Spleen (tissue), 7 donors: ENCODE results near the gene MX1.

Source experiments
- POLR2AphosphoS5 ChIP-seq, 3 donors: sonication (generic); formaldehyde crosslinking; IDR thresholded peaks; one replicate each; pipeline ENCODE4 v1.5.1; 2017; ENCODE audit warnings: antibody characterized with exemption in 3 of 3
- TF ChIP-seq, protein P1 (sequence below), 11 experiments: fragments of 200-600 bp in 7 of 11; fragments of 450-650 bp in 4 of 11; sonication (generic) in 4 of 11; IDR thresholded peaks in 8 of 11; conservative IDR thresholded peaks in 3 of 11; 1 replicate in 7 of 11; 2 replicates in 4 of 11; pipeline versions ENCODE4 v1.4.0 to v1.8.0; 2016 to 2021; ENCODE audit warnings: antibody characterized with exemption in 11 of 11, inconsistent platforms in 4 of 11, mild to moderate bottlenecking in 1 of 11
- donor health status: DM: no; HTN: no; CAD: no; lungs with moderate emphysema.
- donor health status: DM: no; HTN: no; CAD: no.
- donor health status: DM: no; HTN: no; CAD: no.

GRCh38 chr21:41402231-41402630, 23.8 kb upstream of the MX1 start:
- no peak for TF ChIP-seq POLR2AphosphoS5 (IDR thresholded peaks at IDR 0.05)
- TF ChIP-seq, protein P1, sequence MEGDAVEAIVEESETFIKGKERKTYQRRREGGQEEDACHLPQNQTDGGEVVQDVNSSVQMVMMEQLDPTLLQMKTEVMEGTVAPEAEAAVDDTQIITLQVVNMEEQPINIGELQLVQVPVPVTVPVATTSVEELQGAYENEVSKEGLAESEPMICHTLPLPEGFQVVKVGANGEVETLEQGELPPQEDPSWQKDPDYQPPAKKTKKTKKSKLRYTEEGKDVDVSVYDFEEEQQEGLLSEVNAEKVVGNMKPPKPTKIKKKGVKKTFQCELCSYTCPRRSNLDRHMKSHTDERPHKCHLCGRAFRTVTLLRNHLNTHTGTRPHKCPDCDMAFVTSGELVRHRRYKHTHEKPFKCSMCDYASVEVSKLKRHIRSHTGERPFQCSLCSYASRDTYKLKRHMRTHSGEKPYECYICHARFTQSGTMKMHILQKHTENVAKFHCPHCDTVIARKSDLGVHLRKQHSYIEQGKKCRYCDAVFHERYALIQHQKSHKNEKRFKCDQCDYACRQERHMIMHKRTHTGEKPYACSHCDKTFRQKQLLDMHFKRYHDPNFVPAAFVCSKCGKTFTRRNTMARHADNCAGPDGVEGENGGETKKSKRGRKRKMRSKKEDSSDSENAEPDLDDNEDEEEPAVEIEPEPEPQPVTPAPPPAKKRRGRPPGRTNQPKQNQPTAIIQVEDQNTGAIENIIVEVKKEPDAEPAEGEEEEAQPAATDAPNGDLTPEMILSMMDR (IDR thresholded peaks at IDR 0.05 in 8 of 11, conservative IDR thresholded peaks at IDR 0.05 in 3 of 11), result no peak
